K562 (cell line): ENCODE measurements around the gene SEL1L. TPM values are rescaled to one million over a fixed set of nuclear protein-coding genes. Genes with fewer than 3 reads are reported as not detected.
A peak's percentile ranks its signal among the peaks of the same experiment; 100 is the strongest.

Experiments used
- BRF1 ChIP-seq: IDR thresholded peaks from 3 replicates; pipeline ENCODE4 v1.6.1; 2011; ENCODE audit warnings: borderline replicate concordance, mild to moderate bottlenecking; ENCODE audit not compliant: insufficient read length; ENCODE audit errors: extremely low read depth
- GATAD2B ChIP-seq: fragments of 450-650 bp; IDR thresholded peaks from 2 replicates; pipeline ENCODE4 v1.6.1; 2017; ENCODE audit warnings: mild to moderate bottlenecking, borderline replicate concordance
- HDAC1 ChIP-seq, 2 experiments: fragments of 450-650 bp; IDR thresholded peaks; 2 replicates each; pipeline ENCODE4 v1.6.1; 2016 to 2017; ENCODE audit warnings: inconsistent platforms in 1 of 2, mild to moderate bottlenecking in 1 of 2, moderate library complexity in 1 of 2
- PHF8 ChIP-seq: fragments of 200-600 bp; sonication (generic); IDR thresholded peaks from 2 replicates; pipeline ENCODE4 v1.6.1; 2012; ENCODE audit warnings: mixed run types, mild to moderate bottlenecking, inconsistent platforms, low read length, moderate library complexity, borderline replicate concordance
- RBFOX2 ChIP-seq: fragments of 200-400 bp; formaldehyde crosslinking; IDR thresholded peaks from 2 replicates; pipeline ENCODE4 v1.6.1; 2017; ENCODE audit warnings: low read depth, mild to moderate bottlenecking, low read length, moderate library complexity
- SAP30 ChIP-seq: fragments of 200-600 bp; sonication (generic); IDR thresholded peaks from 2 replicates; pipeline ENCODE4 v1.6.1; 2012; ENCODE audit warnings: borderline replicate concordance, low read depth, mild to moderate bottlenecking, moderate library complexity, low read length, control low read depth, inconsistent platforms; ENCODE audit not compliant: insufficient read depth, poor library complexity, severe bottlenecking
- SIN3B ChIP-seq: fragments of 450-650 bp; IDR thresholded peaks from 2 replicates; pipeline ENCODE4 v1.6.1; 2017; ENCODE audit warnings: low read depth, mild to moderate bottlenecking, moderate library complexity
- YY1 ChIP-seq, 3 experiments: IDR thresholded peaks; 2 replicates each; pipeline ENCODE4 v1.6.1; 2011; ENCODE audit warnings: low read length in 2 of 3, mild to moderate bottlenecking in 2 of 3, moderate library complexity in 2 of 3, borderline replicate concordance in 1 of 3, control low read depth in 1 of 3, low read depth in 1 of 3; ENCODE audit not compliant: insufficient read depth in 3 of 3, insufficient replicate concordance in 2 of 3, control insufficient read depth in 1 of 3, insufficient read length in 1 of 3; ENCODE audit errors: extremely low read depth in 1 of 3
- ZBTB7A ChIP-seq: IDR thresholded peaks from 2 replicates; pipeline ENCODE4 v1.6.1; 2011; ENCODE audit warnings: low read depth, mild to moderate bottlenecking, low read length, moderate library complexity, borderline replicate concordance; ENCODE audit not compliant: control insufficient read depth
- ZNF175 ChIP-seq: fragments of 200-800 bp; sonication (Bioruptor generic); IDR thresholded peaks from 2 replicates; pipeline ENCODE4 v1.6.1; 2016; ENCODE audit warnings: low read depth, mild to moderate bottlenecking, missing genetic modification characterization, missing compliant biosample characterization
- polyA plus RNA-seq, 8 experiments: library from polyadenylated mRNA; depleted of rRNA in 4 of 8; stranded (reverse) in 5 of 8; unstranded in 3 of 8; fragments of >200 nt; fragmentation: Nextera tagmentation in 2 of 8; fragmentation: Illumina TruSeq in 1 of 8; extraction: Ambion mirVana in 2 of 8; extraction: Trizol in 1 of 8; gene quantifications; 2 replicates each; pipeline versions ENCODE4 v1.2.1 to v1.2.3, GENCODE V29; 2011 to 2014; ENCODE audit warnings: inconsistent platforms in 1 of 8, missing spikeins in 1 of 8
- total RNA-seq, 7 experiments: library from RNA; depleted of rRNA in 6 of 7; stranded (reverse); fragments of >200 nt in 6 of 7; fragmentation: Illumina TruSeq in 2 of 7; extraction: Trizol in 2 of 7; gene quantifications; 2 replicates each; pipeline versions ENCODE4 v1.2.1 to v1.2.3, GENCODE V29; 2011 to 2021; ENCODE audit warnings: low replicate concordance in 1 of 7
- TF ChIP-seq, protein P1 (sequence below): sonication (generic); IDR thresholded peaks from 2 replicates; pipeline ENCODE4 v1.6.1; 2016
- TF ChIP-seq, protein P2 (sequence below): fragments of 450-650 bp; IDR thresholded peaks from 2 replicates; pipeline ENCODE4 v1.6.1; 2016; ENCODE audit warnings: antibody characterized with exemption
- TF ChIP-seq, protein P3 (sequence below), 3 experiments: fragments of 200-800 bp in 1 of 3; fragments of 250-450 bp in 1 of 3; fragments of 450-650 bp in 1 of 3; sonication (Bioruptor Pico) in 1 of 3; sonication (Bioruptor generic) in 1 of 3; formaldehyde crosslinking in 1 of 3; IDR thresholded peaks; 2 replicates each; pipeline versions ENCODE4 v1.6.1 to v1.8.0; 2016 to 2022; ENCODE audit warnings: mild to moderate bottlenecking in 2 of 3, missing genetic modification characterization in 2 of 3, missing compliant biosample characterization in 1 of 3, moderate library complexity in 1 of 3
- TF ChIP-seq, protein P4 (sequence below): IDR thresholded peaks from 3 replicates; pipeline ENCODE4 v1.6.1; 2011; ENCODE audit warnings: borderline replicate concordance, mild to moderate bottlenecking, moderate library complexity; ENCODE audit not compliant: insufficient read length; ENCODE audit errors: extremely low read depth

Gene SEL1L
- total and polyA plus RNA-seq, 9 of the 15 experiments (the other 6 are each of a cell fraction or from before 2014, with no cell fraction given), result 7.7 to 21.1 (median 13.6) TPM

DNA sequence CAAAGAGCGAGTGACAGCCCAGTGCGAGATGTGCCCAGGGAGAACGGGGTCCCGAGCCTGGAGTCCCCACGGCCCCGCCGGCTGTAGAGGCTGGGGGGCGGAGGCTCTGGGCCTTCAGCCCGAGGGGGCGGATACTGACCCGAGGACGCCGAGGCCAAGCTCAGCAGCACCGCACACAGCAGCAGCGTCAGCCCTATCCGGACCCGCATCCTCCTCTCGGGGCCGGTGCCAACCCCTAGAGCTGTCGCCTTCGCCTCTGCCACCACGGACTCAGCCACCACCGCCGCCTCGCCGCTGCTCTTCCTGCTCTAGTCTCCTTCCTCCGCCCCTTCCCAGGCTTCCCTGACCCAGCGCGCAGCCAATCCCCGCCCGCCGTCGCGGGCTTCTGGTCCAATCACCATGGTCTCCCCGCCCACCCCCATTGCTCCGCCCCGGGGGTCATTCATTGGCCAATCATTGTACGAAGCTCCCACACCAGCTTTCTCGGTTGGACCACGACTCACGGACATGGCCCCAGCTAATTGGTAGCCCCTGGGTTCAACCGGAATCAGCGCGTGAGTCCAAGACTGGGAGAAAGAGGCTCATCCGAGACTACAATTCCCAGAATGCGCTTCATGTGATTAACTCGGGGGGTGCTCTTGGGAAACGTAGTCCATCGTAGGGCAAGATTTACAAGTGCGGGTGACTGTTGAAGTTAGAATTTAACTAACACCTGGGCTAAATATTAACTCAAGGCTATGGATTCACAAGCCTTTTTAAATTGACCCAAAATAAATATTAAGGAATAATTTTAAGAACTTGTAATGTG, at the start of gene SEL1L (continued):
- TF ChIP-seq, protein P1, sequence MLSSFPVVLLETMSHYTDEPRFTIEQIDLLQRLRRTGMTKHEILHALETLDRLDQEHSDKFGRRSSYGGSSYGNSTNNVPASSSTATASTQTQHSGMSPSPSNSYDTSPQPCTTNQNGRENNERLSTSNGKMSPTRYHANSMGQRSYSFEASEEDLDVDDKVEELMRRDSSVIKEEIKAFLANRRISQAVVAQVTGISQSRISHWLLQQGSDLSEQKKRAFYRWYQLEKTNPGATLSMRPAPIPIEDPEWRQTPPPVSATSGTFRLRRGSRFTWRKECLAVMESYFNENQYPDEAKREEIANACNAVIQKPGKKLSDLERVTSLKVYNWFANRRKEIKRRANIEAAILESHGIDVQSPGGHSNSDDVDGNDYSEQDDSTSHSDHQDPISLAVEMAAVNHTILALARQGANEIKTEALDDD, result no peak
- TF ChIP-seq, protein P2, sequence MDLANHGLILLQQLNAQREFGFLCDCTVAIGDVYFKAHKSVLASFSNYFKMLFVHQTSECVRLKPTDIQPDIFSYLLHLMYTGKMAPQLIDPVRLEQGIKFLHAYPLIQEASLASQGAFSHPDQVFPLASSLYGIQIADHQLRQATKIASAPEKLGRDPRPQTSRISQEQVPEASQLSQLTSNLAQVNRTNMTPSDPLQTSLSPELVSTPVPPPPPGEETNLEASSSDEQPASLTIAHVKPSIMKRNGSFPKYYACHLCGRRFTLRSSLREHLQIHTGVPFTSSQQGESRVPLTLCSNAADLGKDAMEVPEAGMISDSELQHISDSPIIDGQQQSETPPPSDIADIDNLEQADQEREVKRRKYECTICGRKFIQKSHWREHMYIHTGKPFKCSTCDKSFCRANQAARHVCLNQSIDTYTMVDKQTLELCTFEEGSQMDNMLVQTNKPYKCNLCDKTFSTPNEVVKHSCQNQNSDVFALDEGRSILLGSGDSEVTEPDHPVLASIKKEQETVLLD, result no peak
- TF ChIP-seq BRF1 (no peak), PHF8 (peak; percentile 91; the same call in 1 of the 2 replicates), GATAD2B (no peak), ZBTB7A (0 out of 2 replicates have a peak, but pooled peaks have one; percentile 43), ZNF175 (CRISPR knock-in tag) (peak; percentile 56; the same call in 1 of the 2 replicates), YY1 (IDR thresholded peaks at IDR 0.05; ENCODE audit: borderline replicate concordance in 1 of 3, control insufficient read depth in 1 of 3, extremely low read depth in 1 of 3, insufficient read depth in 3 of 3, insufficient read length in 1 of 3, insufficient replicate concordance in 2 of 3, low read depth in 1 of 3, low read length in 2 of 3) (peak in 1 of 3 experiments; percentile 10), SAP30 (peak; percentile 93), SIN3B (peak; percentile 62), HDAC1 (IDR thresholded peaks at IDR 0.05) (peak in 1 of 2 experiments; percentile 90; a peak in 2 of 4 replicates), RBFOX2 (peak; percentile 97)
- TF ChIP-seq, protein P3, sequence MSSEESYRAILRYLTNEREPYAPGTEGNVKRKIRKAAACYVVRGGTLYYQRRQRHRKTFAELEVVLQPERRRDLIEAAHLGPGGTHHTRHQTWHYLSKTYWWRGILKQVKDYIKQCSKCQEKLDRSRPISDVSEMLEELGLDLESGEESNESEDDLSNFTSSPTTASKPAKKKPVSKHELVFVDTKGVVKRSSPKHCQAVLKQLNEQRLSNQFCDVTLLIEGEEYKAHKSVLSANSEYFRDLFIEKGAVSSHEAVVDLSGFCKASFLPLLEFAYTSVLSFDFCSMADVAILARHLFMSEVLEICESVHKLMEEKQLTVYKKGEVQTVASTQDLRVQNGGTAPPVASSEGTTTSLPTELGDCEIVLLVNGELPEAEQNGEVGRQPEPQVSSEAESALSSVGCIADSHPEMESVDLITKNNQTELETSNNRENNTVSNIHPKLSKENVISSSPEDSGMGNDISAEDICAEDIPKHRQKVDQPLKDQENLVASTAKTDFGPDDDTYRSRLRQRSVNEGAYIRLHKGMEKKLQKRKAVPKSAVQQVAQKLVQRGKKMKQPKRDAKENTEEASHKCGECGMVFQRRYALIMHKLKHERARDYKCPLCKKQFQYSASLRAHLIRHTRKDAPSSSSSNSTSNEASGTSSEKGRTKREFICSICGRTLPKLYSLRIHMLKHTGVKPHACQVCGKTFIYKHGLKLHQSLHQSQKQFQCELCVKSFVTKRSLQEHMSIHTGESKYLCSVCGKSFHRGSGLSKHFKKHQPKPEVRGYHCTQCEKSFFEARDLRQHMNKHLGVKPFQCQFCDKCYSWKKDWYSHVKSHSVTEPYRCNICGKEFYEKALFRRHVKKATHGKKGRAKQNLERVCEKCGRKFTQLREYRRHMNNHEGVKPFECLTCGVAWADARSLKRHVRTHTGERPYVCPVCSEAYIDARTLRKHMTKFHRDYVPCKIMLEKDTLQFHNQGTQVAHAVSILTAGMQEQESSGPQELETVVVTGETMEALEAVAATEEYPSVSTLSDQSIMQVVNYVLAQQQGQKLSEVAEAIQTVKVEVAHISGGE (CRISPR knock-in tag; IDR thresholded peaks at IDR 0.05), result peak in 1 of 3 experiments; percentile 52; a peak in 1 of 6 replicates
- TF ChIP-seq, protein P4, sequence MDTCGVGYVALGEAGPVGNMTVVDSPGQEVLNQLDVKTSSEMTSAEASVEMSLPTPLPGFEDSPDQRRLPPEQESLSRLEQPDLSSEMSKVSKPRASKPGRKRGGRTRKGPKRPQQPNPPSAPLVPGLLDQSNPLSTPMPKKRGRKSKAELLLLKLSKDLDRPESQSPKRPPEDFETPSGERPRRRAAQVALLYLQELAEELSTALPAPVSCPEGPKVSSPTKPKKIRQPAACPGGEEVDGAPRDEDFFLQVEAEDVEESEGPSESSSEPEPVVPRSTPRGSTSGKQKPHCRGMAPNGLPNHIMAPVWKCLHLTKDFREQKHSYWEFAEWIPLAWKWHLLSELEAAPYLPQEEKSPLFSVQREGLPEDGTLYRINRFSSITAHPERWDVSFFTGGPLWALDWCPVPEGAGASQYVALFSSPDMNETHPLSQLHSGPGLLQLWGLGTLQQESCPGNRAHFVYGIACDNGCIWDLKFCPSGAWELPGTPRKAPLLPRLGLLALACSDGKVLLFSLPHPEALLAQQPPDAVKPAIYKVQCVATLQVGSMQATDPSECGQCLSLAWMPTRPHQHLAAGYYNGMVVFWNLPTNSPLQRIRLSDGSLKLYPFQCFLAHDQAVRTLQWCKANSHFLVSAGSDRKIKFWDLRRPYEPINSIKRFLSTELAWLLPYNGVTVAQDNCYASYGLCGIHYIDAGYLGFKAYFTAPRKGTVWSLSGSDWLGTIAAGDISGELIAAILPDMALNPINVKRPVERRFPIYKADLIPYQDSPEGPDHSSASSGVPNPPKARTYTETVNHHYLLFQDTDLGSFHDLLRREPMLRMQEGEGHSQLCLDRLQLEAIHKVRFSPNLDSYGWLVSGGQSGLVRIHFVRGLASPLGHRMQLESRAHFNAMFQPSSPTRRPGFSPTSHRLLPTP, result no peak
